SK-N-SH (cell line): ENCODE data around the gene PRKACB. TPM values are rescaled to one million over a fixed set of nuclear protein-coding genes. Genes with fewer than 3 reads are reported as not detected.

Experiments
- CTCF ChIA-PET: fragments of 300-600, 350-600 bp; formaldehyde crosslinking; extraction: SDS; loops from one replicate; lab custom pipeline; 2021; lab: Yijun Ruan, JAX
- POLR2A ChIA-PET: fragments of 350-600 bp; sonication (Branson Sonifier 250); formaldehyde crosslinking; extraction: SDS; loops from one replicate; lab custom pipeline; 2020; ENCODE audit warnings: antibody characterized with exemption, inconsistent platforms; lab: Yijun Ruan, JAX
- DNase-seq: peaks from one replicate; pipeline ENCODE4 v3.0.0; 2012
- H2AFZ ChIP-seq: fragments of 200-600 bp; sonication (generic); 2 replicates; pipeline ENCODE4 v1.8.1; 2016; ENCODE audit warnings: antibody characterized with exemption, mild to moderate bottlenecking, low read depth
- H3F3A ChIP-seq: fragments of 200-600 bp; sonication (generic); replicated peaks from 2 replicates; pipeline ENCODE3; 2016; ENCODE audit warnings: antibody characterized with exemption, mild to moderate bottlenecking; ENCODE audit not compliant: insufficient read depth
- H3K27ac ChIP-seq, 2 experiments: fragments of 200-500 bp in 1 of 2; fragments of 200-600 bp in 1 of 2; sonication (Bioruptor generic) in 1 of 2; sonication (generic), shearing (Covaris generic) in 1 of 2; 2 replicates each; pipeline versions ENCODE4 v1.5.1 to v1.6.1; 2014 to 2016; ENCODE audit warnings: low read depth in 2 of 2, inconsistent platforms in 1 of 2, low read length in 1 of 2, mild to moderate bottlenecking in 1 of 2, mixed read lengths in 1 of 2
- H3K27me3 ChIP-seq: fragments of 200-600 bp; sonication (generic), shearing (Covaris generic); 2 replicates; pipeline ENCODE4 v1.6.1; 2016; ENCODE audit warnings: mixed run types; ENCODE audit not compliant: insufficient read depth
- H3K36me3 ChIP-seq, 2 experiments: fragments of 200-500 bp in 1 of 2; fragments of 200-600 bp in 1 of 2; sonication (Bioruptor generic) in 1 of 2; sonication (generic) in 1 of 2; replicated peaks in 1 of 2; 2 replicates each; pipeline versions ENCODE3 to v1.5.1; 2014 to 2016; ENCODE audit warnings: low read length in 1 of 2, mild to moderate bottlenecking in 1 of 2; ENCODE audit not compliant: insufficient read depth in 2 of 2, control insufficient read depth in 1 of 2
- H3K4me1 ChIP-seq, 2 experiments: fragments of 200-500 bp in 1 of 2; fragments of 200-600 bp in 1 of 2; sonication (Bioruptor generic) in 1 of 2; sonication (generic), shearing (Covaris generic) in 1 of 2; 2 replicates each; pipeline versions ENCODE4 v1.5.1 to v1.6.1; 2014 to 2016; ENCODE audit warnings: low read depth in 1 of 2, low read length in 1 of 2, mixed run types in 1 of 2; ENCODE audit not compliant: insufficient read depth in 2 of 2, control insufficient read depth in 1 of 2
- H3K4me2 ChIP-seq: fragments of 200-600 bp; sonication (generic), shearing (Covaris generic); 2 replicates; pipeline ENCODE4 v1.6.1; 2017; ENCODE audit warnings: mixed run types
- H3K4me3 ChIP-seq, 2 experiments: fragments of 200-500 bp in 1 of 2; fragments of 200-600 bp in 1 of 2; sonication (Bioruptor generic) in 1 of 2; sonication (generic), shearing (Covaris generic) in 1 of 2; 2 replicates each; pipeline versions ENCODE4 v1.5.1 to v1.8.1; 2014 to 2016; ENCODE audit warnings: low read depth in 2 of 2, inconsistent platforms in 1 of 2, low read length in 1 of 2, mild to moderate bottlenecking in 1 of 2, mixed read lengths in 1 of 2, moderate library complexity in 1 of 2
- H3K79me2 ChIP-seq: fragments of 200-600 bp; sonication (generic); 2 replicates; pipeline ENCODE4 v1.8.1; 2017; ENCODE audit warnings: mild to moderate bottlenecking; ENCODE audit not compliant: insufficient read depth
- H3K9ac ChIP-seq: fragments of 200-600 bp; sonication (generic); 2 replicates; pipeline ENCODE4 v1.6.1; 2017; ENCODE audit warnings: mixed run types
- H3K9me2 ChIP-seq: fragments of 200-600 bp; sonication (generic); 2 replicates; pipeline ENCODE4 v1.6.1; 2017; ENCODE audit warnings: mixed run types
- H3K9me3 ChIP-seq: fragments of 200-600 bp; sonication (generic); 2 replicates; pipeline ENCODE4 v1.6.1; 2017; ENCODE audit warnings: mixed run types, mild to moderate bottlenecking, moderate library complexity
- H4K20me1 ChIP-seq: fragments of 200-600 bp; sonication (generic); 2 replicates; pipeline ENCODE4 v1.6.1; 2017; ENCODE audit warnings: mild to moderate bottlenecking, mixed run types; ENCODE audit not compliant: insufficient read depth
- CHD2 ChIP-seq: fragments of 150-350 bp; IDR thresholded peaks from 2 replicates; pipeline ENCODE4 v1.6.1; 2018; ENCODE audit warnings: low read length; ENCODE audit not compliant: partially characterized antibody
- EP300 ChIP-seq, 2 experiments: IDR thresholded peaks; 2 replicates each; pipeline versions ENCODE4 v1.4.0 to v1.6.1; 2012; ENCODE audit warnings: borderline replicate concordance in 1 of 2, low read depth in 1 of 2, low read length in 1 of 2
- FOSL2 ChIP-seq: IDR thresholded peaks from 2 replicates; pipeline ENCODE4 v1.4.0; 2012; ENCODE audit warnings: low read depth, mild to moderate bottlenecking, moderate library complexity, borderline replicate concordance
- FOXJ3 ChIP-seq: sonication (generic); formaldehyde crosslinking; IDR thresholded peaks from 2 replicates; pipeline ENCODE4 v1.5.1; 2020; ENCODE audit warnings: mild to moderate bottlenecking, missing genetic modification reagents
- GABPA ChIP-seq: IDR thresholded peaks from 2 replicates; pipeline ENCODE4 v1.4.0; 2012; ENCODE audit warnings: low read depth, mild to moderate bottlenecking
- GATA2 ChIP-seq: sonication (generic); formaldehyde crosslinking; IDR thresholded peaks from 2 replicates; pipeline ENCODE4 v1.5.0; 2020; ENCODE audit warnings: mild to moderate bottlenecking, missing genetic modification reagents
- NFIC ChIP-seq: IDR thresholded peaks from 2 replicates; pipeline ENCODE4 v1.4.0; 2012; ENCODE audit warnings: borderline replicate concordance
- NRF1 ChIP-seq: IDR thresholded peaks from 2 replicates; pipeline ENCODE4 v1.6.1; 2012; ENCODE audit warnings: low read depth, mild to moderate bottlenecking, low read length
- RAD21 ChIP-seq: IDR thresholded peaks from 2 replicates; pipeline ENCODE4 v1.6.1; 2012; ENCODE audit warnings: mild to moderate bottlenecking, low read length
- RCOR1 ChIP-seq: fragments of 150-350 bp; IDR thresholded peaks from 2 replicates; pipeline ENCODE4 v1.6.1; 2017; ENCODE audit warnings: antibody characterized with exemption, low read length
- RFX5 ChIP-seq: IDR thresholded peaks from 2 replicates; pipeline ENCODE4 v1.6.1; 2012; ENCODE audit warnings: mild to moderate bottlenecking, improper control_type of control experiment, low read length
- SIN3A ChIP-seq: IDR thresholded peaks from 2 replicates; pipeline ENCODE4 v1.6.1; 2012; ENCODE audit warnings: low read depth, mild to moderate bottlenecking, low read length, moderate library complexity, borderline replicate concordance
- SMC3 ChIP-seq: IDR thresholded peaks from 2 replicates; pipeline ENCODE4 v1.6.1; 2012; ENCODE audit warnings: low read depth, low read length, improper control_type of control experiment
- TCF12 ChIP-seq: IDR thresholded peaks from 2 replicates; pipeline ENCODE4 v1.4.0; 2012
- TEAD4 ChIP-seq: IDR thresholded peaks from 2 replicates; pipeline ENCODE4 v1.4.0; 2012; ENCODE audit warnings: mild to moderate bottlenecking, borderline replicate concordance; ENCODE audit not compliant: insufficient read depth
- YY1 ChIP-seq: IDR thresholded peaks from 2 replicates; pipeline ENCODE4 v1.4.0; 2012; ENCODE audit warnings: low read depth, mild to moderate bottlenecking
- WGBS: methylation state at CpG from one replicate; pipeline ENCODE4 v1.1.6; 2017; ENCODE audit warnings: low lambda C conversion rate; 5-methylcytosine and 5-hydroxymethylcytosine counted together
- polyA plus RNA-seq, 3 experiments: library from polyadenylated mRNA; depleted of rRNA; stranded (reverse); fragments of >200 nt; gene quantifications; 2 replicates each; pipeline ENCODE4 v1.2.3, GENCODE V29; 2012
- TF ChIP-seq, protein P1 (sequence below): fragments of 200-600 bp; sonication (generic); IDR thresholded peaks from 2 replicates; pipeline ENCODE4 v1.6.1; 2017; ENCODE audit warnings: antibody characterized with exemption, mild to moderate bottlenecking, moderate library complexity
- TF ChIP-seq, protein P2 (sequence below): IDR thresholded peaks from 2 replicates; pipeline ENCODE4; 2012
- TF ChIP-seq, protein P3 (sequence below): IDR thresholded peaks from 2 replicates; pipeline ENCODE4 v1.4.0; 2012; ENCODE audit warnings: low read depth, borderline replicate concordance
- TF ChIP-seq, protein P4 (sequence below): fragments of 150-350 bp; IDR thresholded peaks from 2 replicates; pipeline ENCODE4 v1.6.1; 2016; ENCODE audit warnings: mild to moderate bottlenecking, low read depth, low read length

The PRKACB gene
- polyA plus RNA-seq, 1 of the 3 experiments (the other 2 are of a cell fraction): 7.5 TPM

DNA sequence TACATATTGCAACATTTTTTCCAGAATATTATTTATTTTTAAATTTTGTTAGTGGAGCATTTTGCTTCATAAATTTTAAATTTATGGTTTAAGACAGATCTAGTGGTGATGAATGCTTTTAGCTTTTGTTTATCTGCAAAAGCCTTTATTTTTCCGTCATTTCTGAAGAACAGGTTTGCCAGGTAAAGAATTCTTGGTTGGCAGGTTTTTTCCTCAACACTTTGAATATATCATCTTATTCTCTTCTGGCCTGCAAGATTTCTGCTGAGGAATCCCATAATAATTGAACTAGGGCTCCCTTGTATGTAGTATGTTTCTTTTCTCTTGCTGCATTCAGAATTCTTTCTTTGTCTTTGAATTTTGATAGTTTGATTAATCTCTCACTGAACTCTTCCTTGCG, 106.6 kb downstream of the PRKACB start:
- no peaks in the 10 kb centered on the region for H3K36me3 ChIP-seq
- CTCF ChIA-PET: interaction anchor here (0.6 kb wide), 1 partner anchor 1176 kb away, joined by 3 read pairs; no protein-coding TSS in a partner anchor
- no peaks in the 10 kb centered on the region for H4K20me1 ChIP-seq
- H3K79me2 ChIP-seq: no peaks in the 10 kb centered on the region
- H3K9me2 ChIP-seq: no peaks in the 10 kb centered on the region
- no peak overlapping the region for H3K4me2 ChIP-seq
- H3K27ac ChIP-seq: no peak overlapping the region
- TF ChIP-seq, protein P1, sequence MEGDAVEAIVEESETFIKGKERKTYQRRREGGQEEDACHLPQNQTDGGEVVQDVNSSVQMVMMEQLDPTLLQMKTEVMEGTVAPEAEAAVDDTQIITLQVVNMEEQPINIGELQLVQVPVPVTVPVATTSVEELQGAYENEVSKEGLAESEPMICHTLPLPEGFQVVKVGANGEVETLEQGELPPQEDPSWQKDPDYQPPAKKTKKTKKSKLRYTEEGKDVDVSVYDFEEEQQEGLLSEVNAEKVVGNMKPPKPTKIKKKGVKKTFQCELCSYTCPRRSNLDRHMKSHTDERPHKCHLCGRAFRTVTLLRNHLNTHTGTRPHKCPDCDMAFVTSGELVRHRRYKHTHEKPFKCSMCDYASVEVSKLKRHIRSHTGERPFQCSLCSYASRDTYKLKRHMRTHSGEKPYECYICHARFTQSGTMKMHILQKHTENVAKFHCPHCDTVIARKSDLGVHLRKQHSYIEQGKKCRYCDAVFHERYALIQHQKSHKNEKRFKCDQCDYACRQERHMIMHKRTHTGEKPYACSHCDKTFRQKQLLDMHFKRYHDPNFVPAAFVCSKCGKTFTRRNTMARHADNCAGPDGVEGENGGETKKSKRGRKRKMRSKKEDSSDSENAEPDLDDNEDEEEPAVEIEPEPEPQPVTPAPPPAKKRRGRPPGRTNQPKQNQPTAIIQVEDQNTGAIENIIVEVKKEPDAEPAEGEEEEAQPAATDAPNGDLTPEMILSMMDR: no peak
- TF ChIP-seq, protein P2, sequence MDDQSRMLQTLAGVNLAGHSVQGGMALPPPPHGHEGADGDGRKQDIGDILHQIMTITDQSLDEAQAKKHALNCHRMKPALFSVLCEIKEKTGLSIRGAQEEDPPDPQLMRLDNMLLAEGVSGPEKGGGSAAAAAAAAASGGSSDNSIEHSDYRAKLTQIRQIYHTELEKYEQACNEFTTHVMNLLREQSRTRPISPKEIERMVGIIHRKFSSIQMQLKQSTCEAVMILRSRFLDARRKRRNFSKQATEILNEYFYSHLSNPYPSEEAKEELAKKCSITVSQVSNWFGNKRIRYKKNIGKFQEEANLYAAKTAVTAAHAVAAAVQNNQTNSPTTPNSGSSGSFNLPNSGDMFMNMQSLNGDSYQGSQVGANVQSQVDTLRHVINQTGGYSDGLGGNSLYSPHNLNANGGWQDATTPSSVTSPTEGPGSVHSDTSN: no peak
- no peak for TF ChIP-seq RAD21
- no peak for TF ChIP-seq FOSL2
- TF ChIP-seq GATA2: no peak
- TF ChIP-seq SIN3A: no peak
- no peak for TF ChIP-seq NRF1
- no peak for TF ChIP-seq NFIC
- TF ChIP-seq EP300 (IDR thresholded peaks at IDR 0.05; ENCODE audit: borderline replicate concordance in 1 of 2, low read depth in 1 of 2, low read length in 1 of 2): no peak
- TF ChIP-seq RFX5: no peak
- no peak for TF ChIP-seq TEAD4
- TF ChIP-seq SMC3: no peak
- no peak for TF ChIP-seq FOXJ3 (CRISPR knock-in tag)
- no peak for TF ChIP-seq TCF12
- TF ChIP-seq RCOR1: no peak
- H3F3A ChIP-seq: peaks cover 11% of the 10 kb centered on the region
- H2AFZ ChIP-seq: no peak overlapping the region
- POLR2A ChIA-PET: no interaction called here
- 0 out of 2 replicates have a peak, but pooled peaks cover 7% of the 10 kb centered on the region for H3K9me3 ChIP-seq
- no peak for DNase-seq
- WGBS: 94% methylated on average over 2 of the region's 2 CpGs
- no peaks in the 10 kb centered on the region for H3K27me3 ChIP-seq
- H3K4me1 ChIP-seq: peaks cover 0 to 6% of the 10 kb centered on the region in 2 experiments; a peak in 2 of 4 replicates
- no peak overlapping the region for H3K9ac ChIP-seq
- H3K4me3 ChIP-seq: no peak overlapping the region

DNA sequence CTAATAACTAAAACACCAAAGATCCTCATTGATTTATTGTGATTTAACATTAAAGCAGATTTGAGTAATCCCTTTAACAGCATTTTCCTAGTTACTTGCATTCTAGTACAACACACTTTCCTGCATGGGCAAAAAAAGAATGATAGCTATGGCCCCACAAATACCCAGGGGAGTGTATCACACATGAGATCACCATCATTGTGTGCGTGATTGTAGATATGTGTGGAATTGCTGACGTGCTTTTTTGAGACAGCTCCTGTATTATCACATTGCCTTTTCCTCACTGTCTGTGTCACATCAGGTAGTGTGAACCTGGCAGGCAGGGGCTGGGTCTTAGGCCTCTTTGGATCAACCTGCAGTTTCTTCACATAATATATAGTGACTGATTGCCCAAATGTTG, 109.0 kb downstream of the PRKACB start:
- no peak for DNase-seq
- H3F3A ChIP-seq: peaks cover 5% of the 10 kb centered on the region
- H3K9ac ChIP-seq: no peak overlapping the region
- H3K4me3 ChIP-seq: no peak overlapping the region
- H2AFZ ChIP-seq: no peak overlapping the region
- ChIA-PET POLR2A (no interaction called here), CTCF (no interaction called here)
- H3K4me1 ChIP-seq: peaks cover 0 to 6% of the 10 kb centered on the region in 2 experiments; a peak in 2 of 4 replicates
- TF ChIP-seq SIN3A (no peak), TCF12 (no peak), RCOR1 (no peak), RAD21 (no peak), GABPA (no peak), FOSL2 (no peak), CHD2 (no peak), YY1 (no peak)
- TF ChIP-seq, protein P3, sequence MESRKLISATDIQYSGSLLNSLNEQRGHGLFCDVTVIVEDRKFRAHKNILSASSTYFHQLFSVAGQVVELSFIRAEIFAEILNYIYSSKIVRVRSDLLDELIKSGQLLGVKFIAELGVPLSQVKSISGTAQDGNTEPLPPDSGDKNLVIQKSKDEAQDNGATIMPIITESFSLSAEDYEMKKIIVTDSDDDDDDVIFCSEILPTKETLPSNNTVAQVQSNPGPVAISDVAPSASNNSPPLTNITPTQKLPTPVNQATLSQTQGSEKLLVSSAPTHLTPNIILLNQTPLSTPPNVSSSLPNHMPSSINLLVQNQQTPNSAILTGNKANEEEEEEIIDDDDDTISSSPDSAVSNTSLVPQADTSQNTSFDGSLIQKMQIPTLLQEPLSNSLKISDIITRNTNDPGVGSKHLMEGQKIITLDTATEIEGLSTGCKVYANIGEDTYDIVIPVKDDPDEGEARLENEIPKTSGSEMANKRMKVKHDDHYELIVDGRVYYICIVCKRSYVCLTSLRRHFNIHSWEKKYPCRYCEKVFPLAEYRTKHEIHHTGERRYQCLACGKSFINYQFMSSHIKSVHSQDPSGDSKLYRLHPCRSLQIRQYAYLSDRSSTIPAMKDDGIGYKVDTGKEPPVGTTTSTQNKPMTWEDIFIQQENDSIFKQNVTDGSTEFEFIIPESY: no peak
- TF ChIP-seq, protein P2: no peak
- TF ChIP-seq, protein P4, sequence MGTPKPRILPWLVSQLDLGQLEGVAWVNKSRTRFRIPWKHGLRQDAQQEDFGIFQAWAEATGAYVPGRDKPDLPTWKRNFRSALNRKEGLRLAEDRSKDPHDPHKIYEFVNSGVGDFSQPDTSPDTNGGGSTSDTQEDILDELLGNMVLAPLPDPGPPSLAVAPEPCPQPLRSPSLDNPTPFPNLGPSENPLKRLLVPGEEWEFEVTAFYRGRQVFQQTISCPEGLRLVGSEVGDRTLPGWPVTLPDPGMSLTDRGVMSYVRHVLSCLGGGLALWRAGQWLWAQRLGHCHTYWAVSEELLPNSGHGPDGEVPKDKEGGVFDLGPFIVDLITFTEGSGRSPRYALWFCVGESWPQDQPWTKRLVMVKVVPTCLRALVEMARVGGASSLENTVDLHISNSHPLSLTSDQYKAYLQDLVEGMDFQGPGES: no peak
- no peaks in the 10 kb centered on the region for H3K79me2 ChIP-seq
- H3K27ac ChIP-seq: peak overlapping the region in 1 of 2 experiments; percentile 79; a peak in 2 of 4 replicates
- no peaks in the 10 kb centered on the region for H3K27me3 ChIP-seq
- 78% methylated on average over 2 of the region's 2 CpGs for WGBS
- no peaks in the 10 kb centered on the region for H3K9me2 ChIP-seq
- H3K4me2 ChIP-seq: no peak overlapping the region
- 0 out of 2 replicates have a peak, but pooled peaks cover 7% of the 10 kb centered on the region for H3K9me3 ChIP-seq
- no peaks in the 10 kb centered on the region for H4K20me1 ChIP-seq
- H3K36me3 ChIP-seq: no peaks in the 10 kb centered on the region
